Measurements from ENCODE around the gene UIMC1. TPM values are rescaled to one million over a fixed set of nuclear protein-coding genes. Genes with fewer than 3 reads are reported as not detected.

Gene UIMC1
- total RNA-seq, 4 donors from 2014 or later = 10.4 to 24.3 (median 20.2) TPM

GRCh38 chr5:177025101-177025601 is 18.6 kb upstream of the UIMC1 start:
- no peak overlapping the region for H3K4me3 ChIP-seq
- intact Hi-C loops (cut with DNase I; ENCODE audit: low total_unique reads) (loop anchor here (10.0 kb wide), 1 partner anchor 640 kb away; the partner anchor contains the start of genes HIGD2A and NOP16), in situ Hi-C loops (cut with MboI; ENCODE audit: low sequenced_read_pairs in 4 of 4) (no loop called here)
- H3K36me3 ChIP-seq = no peaks in the 10 kb centered on the region
- ATAC-seq = no peak
- DNase-seq = no peak
- no peaks in the 10 kb centered on the region for H3K27me3 ChIP-seq
- TF ChIP-seq CTCF (IDR thresholded peaks at IDR 0.05 in 4 of 5, conservative IDR thresholded peaks at IDR 0.05 in 1 of 5) (no peak), POLR2A (IDR thresholded peaks at IDR 0.05) (no peak)
- peak overlapping the region in 3 of 4 donors; percentile 44 to 78 (median 59) for H3K27ac ChIP-seq
- H3K9me3 ChIP-seq = no peaks in the 10 kb centered on the region
- peaks cover 17 to 24% of the 10 kb centered on the region in 2 donors for H3K4me1 ChIP-seq

GRCh38 chr5:177024559-177024958 is 18.0 kb upstream of the UIMC1 start:
- ATAC-seq (no peak), DNase-seq (no peak)
- Histone ChIP-seq H3K27ac (peak overlapping the region; percentile 0 to 78 (median 52)), H3K27me3 (no peaks in the 10 kb centered on the region), H3K4me1 (peaks cover 17 to 24% of the 10 kb centered on the region in 2 donors), H3K36me3 (no peaks in the 10 kb centered on the region), H3K4me3 (no peak overlapping the region), H3K9me3 (no peaks in the 10 kb centered on the region)
- in situ Hi-C loops (cut with MboI; ENCODE audit: low sequenced_read_pairs in 4 of 4) = loop anchor here in 1 of 4 donors (25.0 kb wide), 1 partner anchor 487 kb away; the partner anchor contains the start of genes CDHR2 and RNF44
- intact Hi-C loops (cut with DNase I; ENCODE audit: low total_unique reads) = loop anchor here (10.0 kb wide), 1 partner anchor 640 kb away; the partner anchor contains the start of genes HIGD2A and NOP16
- no peak for TF ChIP-seq CTCF (IDR thresholded peaks at IDR 0.05 in 4 of 5, conservative IDR thresholded peaks at IDR 0.05 in 1 of 5)
- no peak for TF ChIP-seq POLR2A (IDR thresholded peaks at IDR 0.05)

- Histone ChIP-seq H3K4me1 (peaks cover 17 to 24% of the 10 kb centered on the region in 2 donors), H3K27me3 (no peaks in the 10 kb centered on the region), H3K27ac (peak overlapping the region; percentile 78 to 88 (median 86)), H3K36me3 (no peaks in the 10 kb centered on the region), H3K9me3 (no peaks in the 10 kb centered on the region), H3K4me3 (peak overlapping the region; percentile 67 to 98 (median 88))
- no peak for DNase-seq
- in situ Hi-C loops (cut with MboI; ENCODE audit: low sequenced_read_pairs in 4 of 4) = loop anchor here in 1 of 4 donors (25.0 kb wide), 1 partner anchor 486 kb away; the partner anchor contains the start of genes CDHR2 and RNF44
- ATAC-seq = peak; percentile 30 to 36
- no peak for TF ChIP-seq POLR2A (IDR thresholded peaks at IDR 0.05)
- no peak for TF ChIP-seq CTCF (IDR thresholded peaks at IDR 0.05 in 4 of 5, conservative IDR thresholded peaks at IDR 0.05 in 1 of 5)
- intact Hi-C loops (cut with DNase I; ENCODE audit: low total_unique reads) = loop anchor here (10.0 kb wide), 1 partner anchor 638 kb away; the partner anchor contains the start of genes HIGD2A and NOP16
Measured at GRCh38 chr5:177023303-177023664, 16.7 kb upstream of the UIMC1 start.

- Histone ChIP-seq H3K36me3 (no peaks in the 10 kb centered on the region), H3K4me3 (peak within 1 kb of the TSS; percentile 67 to 98 (median 88)), H3K27ac (peak within 1 kb of the TSS; percentile 78 to 88 (median 86)), H3K4me1 (peaks cover 17 to 24% of the 10 kb centered on the region in 2 donors), H3K27me3 (no peaks in the 10 kb centered on the region), H3K9me3 (no peaks in the 10 kb centered on the region)
- TF ChIP-seq CTCF (IDR thresholded peaks at IDR 0.05 in 4 of 5, conservative IDR thresholded peaks at IDR 0.05 in 1 of 5) (peak; percentile 60 to 69 (median 66)), POLR2A (IDR thresholded peaks at IDR 0.05) (peak in 1 of 2 donors; percentile 57)
- DNase-seq (peak; percentile 85 to 88), ATAC-seq (peak; percentile 91 to 92)
- in situ Hi-C loops (cut with MboI; ENCODE audit: low sequenced_read_pairs in 4 of 4) (loop anchor here in 1 of 4 donors (25.0 kb wide), 1 partner anchor 485 kb away; the partner anchor contains the start of genes CDHR2 and RNF44), intact Hi-C loops (cut with DNase I; ENCODE audit: low total_unique reads) (loop anchor here (1.0 to 10.0 kb wide), 2 partner anchors 16 to 638 kb away; partner anchors contain the start of genes HIGD2A, NOP16 and UIMC1)
Measured at GRCh38 chr5:177022386-177023302, 16.1 kb upstream of the UIMC1 start, which contains the start of gene ZNF346. ZNF346 (plus strand) TSS chr5:177022696; CDS start chr5:177022739, 43 bp downstream.

Measured in gastrocnemius medialis (tissue), 4 donors.